GM12872 (cell line): ENCODE results near the gene CIDEC.

Experiments used
- CTCF ChIP-seq: IDR thresholded peaks from 3 replicates; pipeline ENCODE4 v1.5.1; 2011; ENCODE audit warnings: low read depth, mild to moderate bottlenecking, low read length, moderate library complexity; ENCODE audit not compliant: insufficient read depth

CIDEC gene

GRCh38 chr3:9863058-9863772 lies 16.8 kb downstream of the CIDEC start:
- no peak for TF ChIP-seq CTCF

GRCh38 chr3:9862391-9863057 lies 17.5 kb downstream of the CIDEC start:
- 0 out of 3 replicates have a peak, but pooled peaks have one; percentile 12 for TF ChIP-seq CTCF

GRCh38 chr3:9861626-9862130 lies 18.4 kb downstream of the CIDEC start:
- TF ChIP-seq CTCF: no peak

- TF ChIP-seq CTCF: no peak
Observed at GRCh38 chr3:9861201-9861600, 18.9 kb downstream of the CIDEC start.

- TF ChIP-seq CTCF: no peak
Observed at GRCh38 chr3:9859530-9860025, 20.5 kb downstream of the CIDEC start.

GRCh38 chr3:9855594-9855993 lies 24.5 kb downstream of the CIDEC start:
- no peak for TF ChIP-seq CTCF

- no peak for TF ChIP-seq CTCF
Observed at GRCh38 chr3:9852528-9852927, 27.5 kb downstream of the CIDEC start.
